GM23338 (cell line): Measurements from ENCODE around the gene CDK5RAP2. TPM values are rescaled to one million over a fixed set of nuclear protein-coding genes. Genes with fewer than 3 reads are reported as not detected.

ENCODE experiments used
- ATAC-seq: fragments of 200-7000 bp; cut with Tn5 transposase; 3 replicates; pipeline ENCODE4 v1.9.1; 2020
- DNase-seq: peaks from one replicate; pipeline ENCODE4 v3.0.0-alpha.2; 2015; ENCODE audit warnings: low spot score
- H2AFZ ChIP-seq: fragments of 200-600 bp; sonication (generic); 2 replicates; pipeline ENCODE4 v1.8.0; 2016; ENCODE audit warnings: antibody characterized with exemption, mild to moderate bottlenecking, moderate library complexity
- H3F3A ChIP-seq: fragments of 200-600 bp; sonication (generic); replicated peaks from 2 replicates; pipeline ENCODE4 v1.8.0; 2017; ENCODE audit warnings: antibody characterized with exemption, mixed run types, low read depth
- H3K27ac ChIP-seq: fragments of 200-600 bp; sonication (generic); 2 replicates; pipeline ENCODE4 v1.6.1; 2016; ENCODE audit warnings: low read depth
- H3K27me3 ChIP-seq: fragments of 200-600 bp; sonication (generic); 2 replicates; pipeline ENCODE4 v1.8.0; 2016; ENCODE audit warnings: mild to moderate bottlenecking, mixed run types, moderate library complexity; ENCODE audit not compliant: insufficient read depth
- H3K36me3 ChIP-seq: fragments of 200-600 bp; sonication (generic); 2 replicates; pipeline ENCODE4 v1.8.0; 2016; ENCODE audit warnings: mild to moderate bottlenecking; ENCODE audit not compliant: insufficient read depth
- H3K4me1 ChIP-seq: fragments of 200-600 bp; sonication (generic); 2 replicates; pipeline ENCODE4 v1.8.0; 2016; ENCODE audit warnings: mild to moderate bottlenecking, moderate library complexity; ENCODE audit not compliant: insufficient read depth
- H3K4me2 ChIP-seq: fragments of 200-600 bp; sonication (generic); 2 replicates; pipeline ENCODE4 v1.7.1; 2017; ENCODE audit warnings: mixed run types
- H3K4me3 ChIP-seq: fragments of 200-600 bp; sonication (generic); 2 replicates; pipeline ENCODE4 v1.6.1; 2016; ENCODE audit warnings: mixed run types
- H3K79me2 ChIP-seq: fragments of 200-600 bp; sonication (generic); replicated peaks from 2 replicates; pipeline ENCODE4 v1.8.0; 2017; ENCODE audit warnings: mild to moderate bottlenecking; ENCODE audit not compliant: insufficient read depth
- H3K9me2 ChIP-seq: fragments of 200-600 bp; sonication (generic); 2 replicates; pipeline ENCODE4 v1.8.0; 2017; ENCODE audit not compliant: insufficient read depth
- H4K20me1 ChIP-seq: fragments of 200-600 bp; sonication (generic); replicated peaks from 2 replicates; pipeline ENCODE4 v1.8.0; 2017; ENCODE audit warnings: mild to moderate bottlenecking; ENCODE audit not compliant: insufficient read depth
- H3K27ac Mint-ChIP-seq: 2 replicates; pipeline ENCODE4 v1.8.0; 2020; ENCODE audit warnings: inconsistent platforms, mild to moderate bottlenecking, moderate library complexity, mixed read lengths
- H3K27me3 Mint-ChIP-seq: 3 replicates; pipeline ENCODE4 v1.8.0; 2022; ENCODE audit warnings: low read depth, mild to moderate bottlenecking, moderate library complexity, mixed read lengths, inconsistent platforms; ENCODE audit not compliant: insufficient read depth, poor library complexity
- H3K36me3 Mint-ChIP-seq: 3 replicates; pipeline ENCODE4 v1.8.0; 2021; ENCODE audit warnings: low read depth, mild to moderate bottlenecking, inconsistent platforms, moderate library complexity, mixed read lengths
- H3K4me1 Mint-ChIP-seq: 3 replicates; pipeline ENCODE4 v1.8.0; 2020; ENCODE audit warnings: mild to moderate bottlenecking, inconsistent platforms, mixed read lengths
- H3K4me3 Mint-ChIP-seq: 3 replicates; pipeline ENCODE4 v1.8.0; 2021; ENCODE audit warnings: moderate library complexity, mild to moderate bottlenecking, inconsistent platforms, mixed read lengths
- H3K9me3 Mint-ChIP-seq: 3 replicates; pipeline ENCODE4 v1.8.0; 2020; ENCODE audit warnings: moderate library complexity, mild to moderate bottlenecking, inconsistent platforms, mixed read lengths
- CREB1 ChIP-seq: fragments of 250-450 bp; sonication (Bioruptor Pico); IDR thresholded peaks from 2 replicates; pipeline ENCODE4 v1.5.0; 2020; ENCODE audit warnings: low read depth, mild to moderate bottlenecking, moderate library complexity
- EZH2 ChIP-seq: fragments of 200-600 bp; sonication (generic); IDR thresholded peaks from one replicate; pipeline ENCODE4 v1.8.0; 2017; ENCODE audit warnings: antibody characterized with exemption, mild to moderate bottlenecking, low read depth; ENCODE audit not compliant: unreplicated experiment
- POLR2AphosphoS5 ChIP-seq: IDR thresholded peaks from 2 replicates; pipeline ENCODE4 v1.6.1; 2016; ENCODE audit warnings: antibody characterized with exemption, low read depth
- ZNF114 ChIP-seq: fragments of 250-450 bp; sonication (Bioruptor Pico); IDR thresholded peaks from 2 replicates; pipeline ENCODE4 v1.5.0; 2020; ENCODE audit warnings: mild to moderate bottlenecking, moderate library complexity
- ZNF331 ChIP-seq: fragments of 250-450 bp; sonication (Bioruptor Pico); IDR thresholded peaks from 2 replicates; pipeline ENCODE4 v1.5.0; 2020; ENCODE audit warnings: low read depth, mild to moderate bottlenecking, moderate library complexity
- ZNF462 ChIP-seq: fragments of 250-450 bp; sonication (Bioruptor Pico); IDR thresholded peaks from 2 replicates; pipeline ENCODE4 v1.5.0; 2020; ENCODE audit warnings: mild to moderate bottlenecking, moderate library complexity
- polyA plus RNA-seq: library from polyadenylated mRNA; unstranded; fragments of >200 nt; fragmentation: Nextera tagmentation; extraction: Ambion mirVana; gene quantifications from 2 replicates; pipeline ENCODE4 v1.2.1, GENCODE V29; 2016
- total RNA-seq: library from RNA; depleted of rRNA; stranded (reverse); fragments of >200 nt; shearing (Covaris generic); gene quantifications from 2 replicates; pipeline ENCODE4 v1.2.3, GENCODE V29; 2014
- TF ChIP-seq, protein P1 (sequence below), 2 experiments: fragments of 200-600 bp in 1 of 2; sonication (generic) in 1 of 2; conservative IDR thresholded peaks; 2 replicates each; pipeline versions ENCODE4 v1.5.1 to v1.6.1; 2016 to 2017; ENCODE audit warnings: antibody characterized with exemption in 2 of 2, low read depth in 2 of 2, mild to moderate bottlenecking in 2 of 2, moderate library complexity in 1 of 2

The CDK5RAP2 gene
- total and polyA plus RNA-seq, 2 experiments from 2014 or later = 50.7 to 65.7 TPM

DNA sequence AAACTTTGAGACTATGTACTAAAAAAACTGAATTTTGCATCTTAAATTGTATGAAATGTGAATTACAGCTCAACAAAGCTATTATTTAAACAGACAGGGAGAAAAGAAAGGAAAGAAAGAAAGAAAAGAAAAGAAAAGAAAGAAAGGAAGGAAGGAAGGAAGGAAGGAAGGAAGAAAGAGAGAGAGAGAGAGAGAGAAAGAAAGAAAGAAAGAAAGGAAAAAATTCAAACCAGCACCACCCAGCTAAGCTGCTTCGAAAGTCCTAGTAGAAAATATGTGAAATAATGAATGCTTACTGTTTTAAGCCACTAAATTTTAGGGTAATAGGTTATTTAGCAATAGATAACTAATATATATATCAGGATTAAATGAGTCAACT, 31.7 kb upstream of the CDK5RAP2 start (continued):
- TF ChIP-seq ZNF462 (CRISPR knock-in tag) (no peak), EZH2 (no peak), ZNF331 (no peak), ZNF114 (CRISPR knock-in tag) (no peak)

DNA sequence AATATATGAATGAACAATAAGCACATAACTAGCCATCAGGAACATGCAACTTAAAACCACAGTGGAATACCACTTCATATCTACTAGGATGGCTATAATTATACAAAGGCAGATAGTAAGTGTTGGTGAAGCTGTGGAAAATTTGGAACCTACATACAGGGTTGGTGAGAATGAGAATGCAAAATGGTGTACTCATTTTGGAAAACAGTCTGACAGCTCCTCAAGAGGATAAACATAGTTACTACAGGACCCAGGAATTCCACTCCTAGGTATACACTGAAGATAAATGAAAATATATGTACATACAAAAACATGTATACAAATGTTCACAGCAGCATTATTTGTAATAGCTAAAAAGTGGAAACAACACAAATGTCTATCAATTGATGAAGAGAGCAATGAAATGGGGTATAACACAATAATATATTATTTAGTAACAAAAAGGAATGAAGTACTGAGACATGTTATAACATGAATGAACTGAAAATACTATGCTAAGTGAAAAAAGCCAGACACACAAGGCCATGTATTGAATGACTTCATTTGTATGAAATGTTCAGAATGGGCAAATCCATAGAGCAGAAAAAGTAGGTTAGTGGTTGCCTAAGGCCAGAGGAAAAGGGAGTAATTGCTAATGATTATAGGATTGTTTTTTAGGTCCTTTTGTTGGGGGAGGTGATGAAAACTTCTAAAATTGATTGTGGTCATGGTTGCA, 31.2 kb upstream of the CDK5RAP2 start:
- no peaks in the 10 kb centered on the region for H3K36me3 Mint-ChIP-seq
- H3K36me3 ChIP-seq = no peaks in the 10 kb centered on the region
- ATAC-seq = no peak

More for the DNA sequence above, 31.2 kb upstream of the CDK5RAP2 start:
- H3K27me3 Mint-ChIP-seq = peaks cover 1% of the 10 kb centered on the region
- no peaks in the 10 kb centered on the region for H3K4me1 Mint-ChIP-seq
- no peaks in the 10 kb centered on the region for H3K79me2 ChIP-seq
- H3K4me2 ChIP-seq = no peak overlapping the region
- DNase-seq = peak; percentile 40
- H3K27ac Mint-ChIP-seq = no peak overlapping the region
- no peaks in the 10 kb centered on the region for H3K27me3 ChIP-seq
- no peak overlapping the region for H3K4me3 ChIP-seq
- no peak overlapping the region for H2AFZ ChIP-seq
- H4K20me1 ChIP-seq = no peaks in the 10 kb centered on the region
- no peak overlapping the region for H3K4me3 Mint-ChIP-seq
- no peak overlapping the region for H3K27ac ChIP-seq
- H3K9me3 Mint-ChIP-seq = no peaks in the 10 kb centered on the region
- no peak for TF ChIP-seq ZNF462 (CRISPR knock-in tag)
- TF ChIP-seq, protein P1, sequence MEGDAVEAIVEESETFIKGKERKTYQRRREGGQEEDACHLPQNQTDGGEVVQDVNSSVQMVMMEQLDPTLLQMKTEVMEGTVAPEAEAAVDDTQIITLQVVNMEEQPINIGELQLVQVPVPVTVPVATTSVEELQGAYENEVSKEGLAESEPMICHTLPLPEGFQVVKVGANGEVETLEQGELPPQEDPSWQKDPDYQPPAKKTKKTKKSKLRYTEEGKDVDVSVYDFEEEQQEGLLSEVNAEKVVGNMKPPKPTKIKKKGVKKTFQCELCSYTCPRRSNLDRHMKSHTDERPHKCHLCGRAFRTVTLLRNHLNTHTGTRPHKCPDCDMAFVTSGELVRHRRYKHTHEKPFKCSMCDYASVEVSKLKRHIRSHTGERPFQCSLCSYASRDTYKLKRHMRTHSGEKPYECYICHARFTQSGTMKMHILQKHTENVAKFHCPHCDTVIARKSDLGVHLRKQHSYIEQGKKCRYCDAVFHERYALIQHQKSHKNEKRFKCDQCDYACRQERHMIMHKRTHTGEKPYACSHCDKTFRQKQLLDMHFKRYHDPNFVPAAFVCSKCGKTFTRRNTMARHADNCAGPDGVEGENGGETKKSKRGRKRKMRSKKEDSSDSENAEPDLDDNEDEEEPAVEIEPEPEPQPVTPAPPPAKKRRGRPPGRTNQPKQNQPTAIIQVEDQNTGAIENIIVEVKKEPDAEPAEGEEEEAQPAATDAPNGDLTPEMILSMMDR (conservative IDR thresholded peaks at IDR 0.05; ENCODE audit: low read depth in 2 of 2) = peak; percentile 14 to 43; a peak in 3 of 4 replicates
- TF ChIP-seq CREB1 (CRISPR knock-in tag) = no peak
- no peak for TF ChIP-seq POLR2AphosphoS5
- no peaks in the 10 kb centered on the region for H3K4me1 ChIP-seq
- H3F3A ChIP-seq = no peaks in the 10 kb centered on the region
- no peaks in the 10 kb centered on the region for H3K9me2 ChIP-seq
